Vagina (tissue), 2 donors: ENCODE results near the gene ELMO3.

Experiments
- POLR2A ChIP-seq, 2 donors: fragments of 450-650 bp; IDR thresholded peaks; one replicate each; pipeline ENCODE4 v1.6.1; 2017; ENCODE audit warnings: antibody characterized with exemption in 2 of 2, mild to moderate bottlenecking in 2 of 2, moderate library complexity in 2 of 2
- TF ChIP-seq, protein P1 (sequence below), 3 experiments: fragments of 450-650 bp in 2 of 3; fragments of 200-600 bp in 1 of 3; sonication (generic) in 1 of 3; IDR thresholded peaks; one replicate each; pipeline ENCODE4 v1.5.1; 2017 to 2019; ENCODE audit warnings: antibody characterized with exemption in 3 of 3, mild to moderate bottlenecking in 2 of 3, moderate library complexity in 2 of 3

DNA sequence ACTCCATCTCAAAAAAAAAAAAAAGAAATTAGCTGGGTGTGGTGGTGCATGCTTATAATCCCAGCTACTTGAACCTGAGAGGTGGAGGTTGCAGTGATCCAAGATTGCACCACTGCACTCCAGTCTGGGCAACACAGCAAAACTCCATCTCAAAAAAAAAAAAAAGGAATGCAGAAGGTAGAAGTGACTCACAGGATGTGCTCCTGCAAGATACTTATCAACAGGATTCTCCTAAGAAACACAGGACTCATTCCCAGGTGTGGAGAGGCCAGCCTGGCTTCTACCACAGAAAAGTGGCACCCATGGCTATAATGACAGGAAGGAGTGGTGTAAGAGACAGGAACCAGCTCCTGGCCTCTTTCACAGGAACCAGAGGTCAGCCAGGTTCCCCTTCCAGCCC, 13.8 kb downstream of the ELMO3 start:
- TF ChIP-seq, protein P1, sequence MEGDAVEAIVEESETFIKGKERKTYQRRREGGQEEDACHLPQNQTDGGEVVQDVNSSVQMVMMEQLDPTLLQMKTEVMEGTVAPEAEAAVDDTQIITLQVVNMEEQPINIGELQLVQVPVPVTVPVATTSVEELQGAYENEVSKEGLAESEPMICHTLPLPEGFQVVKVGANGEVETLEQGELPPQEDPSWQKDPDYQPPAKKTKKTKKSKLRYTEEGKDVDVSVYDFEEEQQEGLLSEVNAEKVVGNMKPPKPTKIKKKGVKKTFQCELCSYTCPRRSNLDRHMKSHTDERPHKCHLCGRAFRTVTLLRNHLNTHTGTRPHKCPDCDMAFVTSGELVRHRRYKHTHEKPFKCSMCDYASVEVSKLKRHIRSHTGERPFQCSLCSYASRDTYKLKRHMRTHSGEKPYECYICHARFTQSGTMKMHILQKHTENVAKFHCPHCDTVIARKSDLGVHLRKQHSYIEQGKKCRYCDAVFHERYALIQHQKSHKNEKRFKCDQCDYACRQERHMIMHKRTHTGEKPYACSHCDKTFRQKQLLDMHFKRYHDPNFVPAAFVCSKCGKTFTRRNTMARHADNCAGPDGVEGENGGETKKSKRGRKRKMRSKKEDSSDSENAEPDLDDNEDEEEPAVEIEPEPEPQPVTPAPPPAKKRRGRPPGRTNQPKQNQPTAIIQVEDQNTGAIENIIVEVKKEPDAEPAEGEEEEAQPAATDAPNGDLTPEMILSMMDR (IDR thresholded peaks at IDR 0.05): no peak
- no peak for TF ChIP-seq POLR2A (IDR thresholded peaks at IDR 0.05)
